Hematopoietic multipotent progenitor cell treated with erythropoietin and hydrocortisone succinate and interleukin-3 and kit ligand, for 6 days (in vitro differentiated cells): ENCODE measurements around the gene GPX4.
"Not testable (repeated sequence)": the region's sequence is repeated elsewhere in the genome, so short reads cannot be mapped to it uniquely, and the experiment has no call there.

ENCODE experiments used
- DNase-seq: peaks from one replicate; pipeline ENCODE4 v3.0.0-alpha.2; 2015

Gene GPX4

GRCh38 chr19:1115646-1116420, 12.0 kb downstream of the GPX4 start:
- DNase-seq, result no peak

DNA sequence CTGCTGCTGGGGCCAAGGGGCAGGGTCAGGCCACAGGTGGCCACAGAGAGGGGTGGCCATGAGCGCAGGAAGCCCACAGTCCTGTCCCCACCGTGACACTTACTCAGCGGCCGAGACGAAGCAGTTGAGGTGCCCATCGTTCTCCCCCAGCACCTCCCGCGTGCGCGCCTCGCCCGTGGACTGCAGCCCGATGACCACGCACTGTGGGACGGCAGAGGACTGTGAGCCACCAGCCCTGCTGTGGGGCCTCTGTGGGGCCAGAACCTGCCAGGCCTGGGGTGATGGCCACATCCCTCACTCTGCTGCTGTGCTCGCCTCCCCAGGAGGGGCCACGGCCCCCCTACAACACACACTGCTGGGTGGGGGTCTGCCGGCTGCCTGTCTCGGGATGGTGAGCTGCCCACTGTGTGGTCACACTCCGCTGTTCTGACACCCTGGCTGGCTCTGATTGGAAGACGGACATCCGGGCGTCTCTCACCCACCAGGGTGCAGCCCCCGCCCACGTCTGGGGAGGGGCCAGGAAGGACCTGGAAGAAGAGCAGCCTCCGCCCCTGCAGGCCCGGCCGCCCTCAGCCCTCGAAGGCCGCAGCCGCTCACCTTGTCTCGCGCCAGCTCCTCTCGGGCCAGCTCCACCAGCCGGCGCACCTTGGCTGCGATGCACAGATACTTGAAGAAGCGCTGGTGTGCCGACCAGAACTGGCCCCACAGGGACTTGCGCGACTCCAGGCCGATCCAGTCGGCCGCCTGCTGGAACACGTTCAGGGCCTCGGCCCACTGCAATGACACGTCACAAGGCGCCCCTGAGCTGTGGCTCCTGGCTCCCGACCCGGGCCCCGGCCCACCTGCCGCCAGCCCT, 13.2 kb downstream of the GPX4 start:
- DNase-seq, result no peak

DNA sequence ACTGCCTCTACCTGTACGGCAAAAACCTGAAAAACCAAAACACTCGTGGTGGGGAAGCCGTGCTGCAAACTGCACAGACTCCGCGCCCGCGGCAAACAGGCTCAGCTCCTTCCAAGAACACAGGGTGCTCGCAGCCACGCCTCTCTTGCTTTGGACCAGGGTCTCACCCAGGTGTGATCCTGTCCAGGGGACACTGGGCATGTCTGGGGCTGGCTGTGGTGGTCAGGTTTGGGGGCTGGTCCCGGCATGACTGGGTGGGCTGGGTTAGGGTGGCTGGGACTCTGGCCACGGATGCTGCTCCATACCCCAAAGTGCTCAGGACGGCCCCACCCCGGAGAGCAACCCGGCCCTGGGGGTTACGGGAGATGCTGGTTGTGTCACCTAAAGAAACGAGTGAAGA, 13.9 kb downstream of the GPX4 start:
- no peak for DNase-seq

- DNase-seq, result no peak
Observed at GRCh38 chr19:1118999-1119398, 15.2 kb downstream of the GPX4 start.

GRCh38 chr19:1119475-1120217, 15.9 kb downstream of the GPX4 start:
- DNase-seq, result no peak

DNA sequence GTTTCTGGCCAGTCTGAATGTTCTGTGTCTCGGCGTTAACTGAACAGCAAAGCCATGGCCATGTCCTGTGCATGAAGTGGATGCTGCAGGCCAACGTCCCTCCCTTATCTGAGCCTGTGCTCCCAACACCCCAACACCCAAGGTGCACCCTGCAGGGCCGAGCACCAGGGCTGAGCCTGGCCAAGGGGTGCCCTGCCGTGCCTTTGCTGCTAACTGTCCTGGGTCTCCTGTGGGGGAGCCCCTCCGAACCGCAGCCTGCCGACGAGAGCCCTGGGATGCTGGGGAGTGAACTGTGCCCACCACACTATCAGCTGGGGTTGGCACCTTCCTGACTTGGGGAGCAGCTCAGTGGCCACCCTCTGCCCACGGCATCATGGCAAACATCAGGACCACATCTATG, 17.6 kb downstream of the GPX4 start:
- DNase-seq, result no peak

DNA sequence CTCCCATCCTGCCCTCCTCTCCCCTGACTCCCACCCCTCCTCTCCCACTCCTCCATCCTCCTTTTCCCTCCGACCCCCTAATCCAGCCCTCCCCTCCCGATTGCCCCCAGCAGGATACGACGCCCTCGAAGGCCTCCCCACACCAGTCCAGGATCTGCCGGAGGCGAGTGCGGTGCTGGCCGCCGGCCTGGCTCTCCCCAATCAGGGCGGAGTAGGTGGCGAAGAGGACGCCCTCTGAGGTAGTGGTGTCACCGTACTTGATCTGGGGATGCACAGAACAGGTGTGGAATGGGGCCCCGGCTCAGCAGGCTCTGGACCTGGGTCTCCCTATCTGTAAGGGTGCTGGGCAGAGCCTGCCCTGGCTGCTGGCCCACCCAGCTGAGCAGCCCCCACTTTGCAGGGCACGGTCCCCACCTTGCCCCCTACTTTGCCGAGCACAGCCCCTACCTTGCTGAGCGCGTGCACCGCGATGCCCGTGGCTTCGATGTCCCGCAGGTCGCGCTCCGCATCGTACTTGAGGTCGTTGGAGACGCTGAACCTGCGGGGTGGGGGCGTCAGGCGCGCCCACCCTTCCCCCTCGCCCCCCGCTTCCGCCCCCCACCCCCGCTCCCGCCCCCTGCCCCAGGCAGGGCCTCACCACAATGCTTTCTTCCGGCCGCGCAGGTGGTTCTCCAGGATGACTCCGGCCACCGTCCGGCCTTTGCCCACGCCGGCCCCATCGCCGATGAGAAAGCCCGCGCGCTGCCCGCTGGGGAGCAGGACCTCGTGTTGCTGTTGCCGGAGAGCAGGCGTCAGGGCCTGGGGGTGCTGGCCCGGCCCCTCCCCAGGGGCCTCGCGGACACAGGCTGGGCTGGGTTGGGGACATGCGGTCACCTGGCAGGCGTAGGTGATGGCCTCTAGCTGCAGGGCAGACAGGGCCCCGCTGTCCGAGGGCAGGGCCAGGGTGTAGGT, 18.5 kb downstream of the GPX4 start:
- DNase-seq, result no peak

- DNase-seq, result peak; percentile 86
Observed at GRCh38 chr19:1122972-1123363, 19.2 kb downstream of the GPX4 start.

DNA sequence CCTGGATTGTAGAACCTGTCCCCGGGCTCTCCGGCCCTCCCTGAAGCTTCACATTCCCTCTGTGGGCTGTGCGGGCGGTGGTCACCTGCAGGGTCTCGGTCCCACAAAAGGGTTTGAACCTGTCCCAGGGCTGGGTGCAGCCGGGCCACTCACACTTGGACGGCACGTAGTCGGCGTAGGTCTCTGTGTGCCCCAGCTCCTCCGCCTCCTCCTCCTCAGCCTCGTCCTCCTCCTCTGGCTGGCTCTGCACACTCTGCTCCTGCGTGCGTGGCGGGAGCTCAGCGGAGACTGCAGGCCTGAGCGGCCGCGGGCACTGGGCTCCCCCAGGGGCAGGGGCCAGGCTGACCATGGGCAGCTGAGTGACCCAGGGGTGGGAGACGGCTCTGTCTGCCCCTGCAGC, 19.6 kb downstream of the GPX4 start:
- DNase-seq, result no peak

GRCh38 chr19:1123885-1124677, 20.3 kb downstream of the GPX4 start:
- no peak for DNase-seq

DNA sequence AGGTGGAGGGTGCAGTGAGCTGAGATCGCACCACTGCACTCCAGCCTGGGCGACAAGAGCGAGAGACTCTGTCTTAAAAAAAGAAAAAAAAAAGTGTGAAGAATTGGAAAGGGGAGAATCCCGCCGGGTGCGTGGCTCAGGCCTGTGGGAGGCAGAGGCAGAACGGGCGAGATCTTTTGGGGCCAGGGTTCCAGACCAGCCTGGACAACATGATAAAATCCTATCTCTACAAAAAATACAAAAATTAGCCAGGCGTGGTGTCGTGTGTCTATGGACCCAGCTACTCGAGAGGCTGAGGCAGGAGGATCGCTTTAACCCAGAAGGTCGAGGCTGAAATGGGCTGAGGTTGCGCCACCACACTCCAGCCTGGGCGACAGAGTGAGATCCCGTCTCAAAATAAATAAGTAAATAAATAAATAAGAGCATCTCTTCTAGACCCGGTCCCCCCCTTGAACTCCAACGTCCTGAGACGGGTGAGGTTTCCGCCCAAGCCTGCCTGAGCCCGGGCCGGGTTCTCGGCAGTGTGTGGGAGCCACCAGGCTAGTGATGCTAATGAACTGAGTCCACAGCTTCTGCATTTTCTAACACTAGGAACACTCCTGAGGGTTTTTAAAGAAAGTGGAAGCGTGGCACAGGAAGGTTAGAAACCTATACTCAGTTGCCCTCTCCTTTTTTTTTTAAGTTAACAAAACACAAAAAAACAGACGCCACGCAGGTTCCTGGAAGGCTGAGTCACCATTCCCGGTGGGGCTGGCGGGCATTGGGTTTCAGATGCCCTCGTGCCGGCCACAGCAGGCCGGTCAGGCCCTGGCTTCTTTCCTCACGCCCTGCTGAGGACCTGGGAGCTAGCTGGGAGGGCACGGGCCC, 22.0 kb downstream of the GPX4 start:
- DNase-seq, result no peak

GRCh38 chr19:1126984-1127760, 23.4 kb downstream of the GPX4 start:
- DNase-seq, result no peak

DNA sequence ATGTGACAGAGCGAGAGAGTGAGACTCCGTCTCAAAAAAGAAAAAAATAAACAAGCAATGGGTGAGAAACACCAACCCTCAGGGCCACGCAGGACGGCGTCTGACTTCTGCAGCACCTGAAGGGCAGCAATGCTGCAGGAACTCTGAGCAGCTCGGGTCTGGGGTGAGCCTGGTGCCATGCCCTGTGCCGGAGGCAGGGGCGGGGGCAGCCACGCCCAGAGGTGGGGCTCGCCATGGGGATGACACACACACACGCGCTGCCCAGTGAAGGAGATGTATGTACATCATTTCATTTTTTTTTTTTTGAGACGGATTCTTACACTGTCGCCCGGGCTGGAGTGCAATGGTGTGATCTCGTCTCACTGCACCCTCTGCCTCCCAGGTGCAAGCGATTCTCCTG, 24.3 kb downstream of the GPX4 start:
- DNase-seq, result no peak

GRCh38 chr19:1129084-1129483, 25.3 kb downstream of the GPX4 start:
- not testable (repeated sequence) for DNase-seq

DNA sequence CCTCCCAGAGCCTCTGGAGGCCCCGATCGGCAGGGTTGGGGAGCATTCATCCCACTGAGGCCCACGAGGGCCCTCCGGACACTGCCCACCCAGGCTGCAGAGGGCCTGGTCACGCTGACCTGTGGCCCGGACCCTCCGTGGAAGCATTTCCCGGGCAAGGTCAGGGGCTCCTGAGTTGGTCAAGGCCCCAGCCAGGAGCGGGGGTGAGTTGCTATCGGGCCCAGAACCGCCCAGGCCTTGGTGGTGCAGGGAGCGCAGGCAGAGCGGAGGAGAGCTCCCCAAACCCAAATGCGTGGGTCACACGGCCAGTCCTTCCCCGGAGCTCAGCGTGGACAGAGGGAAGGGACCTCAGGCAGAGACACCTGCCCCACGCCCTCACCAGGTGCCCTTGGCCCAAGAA, 25.7 kb downstream of the GPX4 start:
- DNase-seq, result no peak

GRCh38 chr19:1130771-1131717, 27.2 kb downstream of the GPX4 start:
- no peak for DNase-seq

GRCh38 chr19:1131718-1132551, 28.1 kb downstream of the GPX4 start:
- DNase-seq, result peak; percentile 88
